Measurements from ENCODE around the gene IGSF5.

IGSF5 gene

DNA sequence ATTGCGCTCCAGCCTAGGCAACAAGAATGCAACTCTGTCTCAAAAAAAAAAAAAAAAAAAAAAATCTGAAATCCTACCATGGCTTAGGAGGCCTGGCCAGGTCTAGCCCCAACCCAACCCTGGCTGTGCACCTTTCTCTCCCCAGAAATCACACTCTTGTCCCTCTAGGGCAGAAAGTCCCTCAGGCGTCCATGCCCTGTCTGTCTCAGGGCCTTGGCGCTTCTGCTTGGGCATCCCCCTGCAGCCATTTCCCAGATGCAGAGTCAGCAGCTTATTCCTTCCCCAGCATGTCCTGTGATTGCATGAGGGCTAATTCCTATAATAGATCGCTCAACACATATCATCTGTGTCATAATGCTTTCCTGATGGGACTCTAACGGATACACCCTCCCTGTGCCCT is 65.0 kb downstream of the IGSF5 start:
- DNase-seq (ENCODE audit: low read depth): no peak
- no peak for TF ChIP-seq CTCF (IDR thresholded peaks at IDR 0.05; ENCODE audit: control insufficient read depth, extremely low read depth, insufficient read depth)

GRCh38 chr21:39812983-39813382 is 68.0 kb downstream of the IGSF5 start:
- no peak overlapping the region for H3K4me3 ChIP-seq (ENCODE audit: low read depth, low read length)
- DNase-seq (ENCODE audit: low read depth): no peak
- no peak for TF ChIP-seq CTCF (IDR thresholded peaks at IDR 0.05; ENCODE audit: control insufficient read depth, extremely low read depth, insufficient read depth)

More for the DNA sequence above, 65.0 kb downstream of the IGSF5 start:
- H3K4me3 ChIP-seq (ENCODE audit: low read depth, low read length): no peak overlapping the region

GRCh38 chr21:39818557-39818956 is 73.6 kb downstream of the IGSF5 start:
- H3K4me3 ChIP-seq (ENCODE audit: low read depth, low read length): no peak overlapping the region
- no peak for TF ChIP-seq CTCF (IDR thresholded peaks at IDR 0.05; ENCODE audit: control insufficient read depth, extremely low read depth, insufficient read depth)
- no peak for DNase-seq (ENCODE audit: low read depth)

- no peak for DNase-seq (ENCODE audit: low read depth)
- no peak for TF ChIP-seq CTCF (IDR thresholded peaks at IDR 0.05; ENCODE audit: control insufficient read depth, extremely low read depth, insufficient read depth)
- no peak overlapping the region for H3K4me3 ChIP-seq (ENCODE audit: low read depth, low read length)
These were observed 77.1 kb downstream of the IGSF5 start for GRCh38 chr21:39822042-39822441.

DNA sequence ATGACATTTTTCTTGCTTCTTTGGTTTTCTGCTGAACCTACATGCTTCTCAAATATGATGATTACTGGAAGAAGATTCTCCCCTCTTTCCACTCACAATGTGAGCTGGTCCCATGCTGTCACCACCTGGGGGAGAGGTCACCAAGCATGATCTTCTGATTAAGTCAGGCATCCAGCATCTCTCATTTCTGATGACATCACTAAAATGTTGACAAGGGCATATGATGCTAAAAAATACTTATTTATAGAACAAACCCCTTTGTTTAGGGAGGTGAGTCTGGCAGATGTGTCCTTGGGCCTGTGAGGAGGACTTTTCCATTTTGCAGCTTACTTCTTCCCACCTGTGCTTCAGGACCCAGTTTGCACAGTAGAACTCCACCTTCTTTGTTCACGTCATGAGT is 80.3 kb downstream of the IGSF5 start:
- no peak for TF ChIP-seq CTCF (IDR thresholded peaks at IDR 0.05; ENCODE audit: control insufficient read depth, extremely low read depth, insufficient read depth)
- H3K4me3 ChIP-seq (ENCODE audit: low read depth, low read length): no peak overlapping the region
- no peak for DNase-seq (ENCODE audit: low read depth)

GRCh38 chr21:39834543-39834942 is 89.6 kb downstream of the IGSF5 start:
- no peak for DNase-seq (ENCODE audit: low read depth)
- TF ChIP-seq CTCF (IDR thresholded peaks at IDR 0.05; ENCODE audit: control insufficient read depth, extremely low read depth, insufficient read depth): no peak
- H3K4me3 ChIP-seq (ENCODE audit: low read depth, low read length): no peak overlapping the region

- no peak overlapping the region for H3K4me3 ChIP-seq (ENCODE audit: low read depth, low read length)
- no peak for TF ChIP-seq CTCF (IDR thresholded peaks at IDR 0.05; ENCODE audit: control insufficient read depth, extremely low read depth, insufficient read depth)
- no peak for DNase-seq (ENCODE audit: low read depth)
These were observed 92.9 kb downstream of the IGSF5 start for GRCh38 chr21:39837861-39838359.
